ENCODE results near the gene TSPAN17.

DNA sequence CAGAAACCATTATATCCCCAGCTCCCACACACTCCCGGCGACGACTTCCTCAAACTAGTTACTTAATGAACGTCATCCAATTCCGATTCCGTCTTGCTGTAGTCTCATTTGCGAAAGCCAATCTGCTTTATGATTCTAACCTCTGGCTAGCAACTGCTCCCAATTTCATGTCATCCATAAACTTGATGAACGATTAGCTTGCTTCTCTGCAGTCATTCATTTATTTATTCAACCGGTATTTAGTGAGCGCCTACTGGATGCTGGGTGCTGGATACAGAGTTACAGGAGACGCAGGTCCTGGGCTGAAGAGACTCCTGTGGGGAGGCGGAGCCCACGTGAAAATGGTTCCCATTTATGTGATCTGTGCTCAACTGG, 46.2 kb downstream of the TSPAN17 start:
- TF ChIP-seq CTCF (IDR thresholded peaks at IDR 0.05; ENCODE audit: poor library complexity) (no peak), EZH2 (IDR thresholded peaks at IDR 0.05; ENCODE audit: borderline replicate concordance) (no peak)

All from hepatocyte (in vitro differentiated cells).